Neural crest cell (in vitro differentiated cells): ENCODE measurements around the gene TPH2. TPM values are rescaled to one million over a fixed set of nuclear protein-coding genes. Genes with fewer than 3 reads are reported as not detected.

Source experiments
- DNase-seq: peaks from one replicate; pipeline ENCODE4 v3.0.0; 2021; ENCODE audit warnings: low read depth, mixed read lengths, low spot score
- H3K27ac Mint-ChIP-seq: one replicate; pipeline ENCODE4 v1.8.0; 2021; ENCODE audit warnings: mild to moderate bottlenecking, mixed read lengths; ENCODE audit not compliant: unreplicated experiment
- H3K27me3 Mint-ChIP-seq: 2 replicates; pipeline ENCODE4 v1.8.0; 2021; ENCODE audit warnings: low read depth, mild to moderate bottlenecking, mixed read lengths
- H3K36me3 Mint-ChIP-seq: 2 replicates; pipeline ENCODE4 v1.8.0; 2021; ENCODE audit warnings: low read depth, mild to moderate bottlenecking, mixed read lengths
- H3K4me1 Mint-ChIP-seq: 2 replicates; pipeline ENCODE4 v1.8.0; 2021; ENCODE audit warnings: mixed read lengths
- H3K4me3 Mint-ChIP-seq: one replicate; pipeline ENCODE4 v1.8.0; 2021; ENCODE audit warnings: mild to moderate bottlenecking, mixed read lengths
- H3K9me3 Mint-ChIP-seq: 2 replicates; pipeline ENCODE4 v1.8.0; 2021; ENCODE audit warnings: mixed read lengths
- total RNA-seq: library from RNA; stranded (reverse); gene quantifications from 2 replicates; pipeline ENCODE4 v1.2.1, GENCODE V29; 2021
- TF ChIP-seq, protein P1 (sequence below): fragments of 200-600 bp; sonication (generic); conservative IDR thresholded peaks from 2 replicates; pipeline ENCODE4 v1.5.0; 2021; ENCODE audit warnings: antibody characterized with exemption, mild to moderate bottlenecking

TPH2 gene
- total RNA-seq, 1 donor from 2014 or later: 0.09 TPM

DNA sequence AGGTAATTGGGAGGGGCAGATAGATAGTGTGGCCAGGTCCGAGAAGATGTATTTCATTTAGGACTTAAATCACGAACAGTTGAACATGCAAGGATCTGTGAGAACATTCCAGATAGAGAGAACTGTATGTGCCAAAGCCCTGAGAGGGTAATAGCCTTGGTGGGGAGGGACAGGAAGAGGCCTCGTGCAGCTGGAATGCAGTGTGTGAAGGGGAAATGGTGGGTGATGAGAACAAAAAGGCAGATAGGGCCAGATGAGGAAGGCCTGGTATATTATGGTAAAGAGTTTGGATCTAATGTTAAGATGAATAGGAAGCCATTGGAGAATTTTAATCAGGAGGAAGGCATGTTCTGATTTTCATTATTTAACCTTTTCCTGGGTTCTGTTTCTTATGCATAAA is 136.3 kb downstream of the TPH2 start:
- H3K4me1 Mint-ChIP-seq: no peaks in the 10 kb centered on the region
- H3K27me3 Mint-ChIP-seq: no peaks in the 10 kb centered on the region
- peak overlapping the region; percentile 38 for H3K27ac Mint-ChIP-seq
- no peak overlapping the region for H3K4me3 Mint-ChIP-seq
- no peak for DNase-seq
- peaks cover 6% of the 10 kb centered on the region for H3K9me3 Mint-ChIP-seq
- TF ChIP-seq, protein P1, sequence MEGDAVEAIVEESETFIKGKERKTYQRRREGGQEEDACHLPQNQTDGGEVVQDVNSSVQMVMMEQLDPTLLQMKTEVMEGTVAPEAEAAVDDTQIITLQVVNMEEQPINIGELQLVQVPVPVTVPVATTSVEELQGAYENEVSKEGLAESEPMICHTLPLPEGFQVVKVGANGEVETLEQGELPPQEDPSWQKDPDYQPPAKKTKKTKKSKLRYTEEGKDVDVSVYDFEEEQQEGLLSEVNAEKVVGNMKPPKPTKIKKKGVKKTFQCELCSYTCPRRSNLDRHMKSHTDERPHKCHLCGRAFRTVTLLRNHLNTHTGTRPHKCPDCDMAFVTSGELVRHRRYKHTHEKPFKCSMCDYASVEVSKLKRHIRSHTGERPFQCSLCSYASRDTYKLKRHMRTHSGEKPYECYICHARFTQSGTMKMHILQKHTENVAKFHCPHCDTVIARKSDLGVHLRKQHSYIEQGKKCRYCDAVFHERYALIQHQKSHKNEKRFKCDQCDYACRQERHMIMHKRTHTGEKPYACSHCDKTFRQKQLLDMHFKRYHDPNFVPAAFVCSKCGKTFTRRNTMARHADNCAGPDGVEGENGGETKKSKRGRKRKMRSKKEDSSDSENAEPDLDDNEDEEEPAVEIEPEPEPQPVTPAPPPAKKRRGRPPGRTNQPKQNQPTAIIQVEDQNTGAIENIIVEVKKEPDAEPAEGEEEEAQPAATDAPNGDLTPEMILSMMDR: no peak
- peaks cover 6% of the 10 kb centered on the region for H3K36me3 Mint-ChIP-seq

GRCh38 chr12:72075401-72075800 is 136.8 kb downstream of the TPH2 start:
- Mint-ChIP-seq H3K36me3 (peaks cover 6% of the 10 kb centered on the region), H3K27ac (no peak overlapping the region), H3K4me3 (no peak overlapping the region), H3K27me3 (no peaks in the 10 kb centered on the region), H3K9me3 (peaks cover 6% of the 10 kb centered on the region), H3K4me1 (no peaks in the 10 kb centered on the region)
- no peak for DNase-seq
- TF ChIP-seq, protein P1: no peak

- H3K4me1 Mint-ChIP-seq: no peaks in the 10 kb centered on the region
- peaks cover 6% of the 10 kb centered on the region for H3K9me3 Mint-ChIP-seq
- no peak overlapping the region for H3K27ac Mint-ChIP-seq
- H3K4me3 Mint-ChIP-seq: no peak overlapping the region
- no peak for DNase-seq
- peaks cover 6% of the 10 kb centered on the region for H3K36me3 Mint-ChIP-seq
- TF ChIP-seq, protein P1: no peak
- H3K27me3 Mint-ChIP-seq: no peaks in the 10 kb centered on the region
These were observed 137.4 kb downstream of the TPH2 start for GRCh38 chr12:72075891-72076557.

- no peaks in the 10 kb centered on the region for H3K4me1 Mint-ChIP-seq
- no peak for DNase-seq
- TF ChIP-seq, protein P1: no peak
- H3K27me3 Mint-ChIP-seq: no peaks in the 10 kb centered on the region
- H3K9me3 Mint-ChIP-seq: peaks cover 2% of the 10 kb centered on the region
- H3K36me3 Mint-ChIP-seq: peaks cover 2% of the 10 kb centered on the region
- no peak overlapping the region for H3K4me3 Mint-ChIP-seq
- H3K27ac Mint-ChIP-seq: no peak overlapping the region
These were observed 137.9 kb downstream of the TPH2 start for GRCh38 chr12:72076558-72076915.

DNA sequence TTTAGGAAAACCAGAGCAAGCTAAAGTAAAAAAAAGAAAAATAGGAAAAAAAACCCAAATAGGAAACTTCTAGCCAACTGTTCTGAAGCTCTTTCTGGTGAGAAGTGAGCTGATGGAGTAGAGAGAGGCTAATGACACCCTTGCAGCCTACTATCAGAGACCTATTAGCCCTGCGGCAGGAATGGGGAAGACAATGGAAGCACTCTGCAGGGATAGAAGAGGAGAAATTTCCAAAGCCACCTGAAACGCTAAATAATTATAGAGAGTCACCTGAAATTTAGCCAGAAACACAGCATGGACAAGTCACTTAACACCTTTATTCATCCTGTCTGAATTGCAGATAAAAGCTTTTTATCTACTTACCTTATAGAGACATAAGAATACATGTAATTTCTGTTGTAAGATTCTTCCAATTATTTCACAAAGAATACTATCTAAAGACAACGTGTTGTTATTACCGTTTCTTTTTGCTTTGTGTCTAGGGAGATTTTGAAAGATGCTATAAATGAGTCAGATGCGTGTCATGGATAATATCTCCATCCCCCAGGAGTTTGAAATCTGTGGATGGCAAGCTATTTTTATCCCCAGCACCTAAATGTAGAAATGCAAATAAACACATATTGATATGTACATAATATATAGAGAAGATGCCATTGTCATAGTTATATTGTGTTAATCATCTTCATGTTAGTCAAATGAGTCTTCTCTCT is 138.6 kb downstream of the TPH2 start:
- no peaks in the 10 kb centered on the region for H3K36me3 Mint-ChIP-seq
- H3K9me3 Mint-ChIP-seq: no peaks in the 10 kb centered on the region
- no peaks in the 10 kb centered on the region for H3K4me1 Mint-ChIP-seq
- TF ChIP-seq, protein P1: no peak
- no peak overlapping the region for H3K27ac Mint-ChIP-seq
- H3K4me3 Mint-ChIP-seq: no peak overlapping the region
- H3K27me3 Mint-ChIP-seq: no peaks in the 10 kb centered on the region
- no peak for DNase-seq
